ENCODE data around the gene HBP1.

- no peak for TF ChIP-seq CTCF (IDR thresholded peaks at IDR 0.05)
- TF ChIP-seq POLR2A (IDR thresholded peaks at IDR 0.05) = no peak
Observed at GRCh38 chr7:107203607-107204006, 34.8 kb downstream of the HBP1 start.
